Measurements from ENCODE around the gene SLC25A38.
"Not testable (repeated sequence)": the region's sequence is repeated elsewhere in the genome, so short reads cannot be mapped to it uniquely, and the experiment has no call there.

The SLC25A38 gene

DNA sequence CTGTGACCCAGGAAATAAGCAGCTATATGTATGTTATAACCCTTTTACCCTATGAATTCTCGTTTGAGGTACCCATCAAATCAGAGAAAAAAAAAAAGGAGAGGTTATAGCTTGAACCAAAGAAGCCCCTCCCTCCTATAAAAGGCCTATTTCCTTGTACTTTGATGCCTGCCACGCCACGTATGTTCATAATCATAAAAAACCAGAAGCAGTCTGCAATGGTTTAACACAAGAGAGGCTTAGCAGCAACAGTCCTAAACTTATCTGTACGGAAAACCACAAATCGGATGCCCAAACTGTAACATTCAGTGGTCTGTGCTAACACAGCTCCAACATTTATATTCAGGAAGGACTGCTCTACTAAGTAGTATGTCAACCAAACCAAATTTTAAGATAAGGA lies 32.5 kb upstream of the SLC25A38 start:
- H3K9me3 ChIP-seq (ENCODE audit: control insufficient read depth, low read depth, low read length), result no peaks in the 10 kb centered on the region
- no peak overlapping the region for H3K4me3 ChIP-seq (ENCODE audit: low read length)
- H3K27me3 ChIP-seq (ENCODE audit: control insufficient read depth, insufficient read depth, low read length), result no peaks in the 10 kb centered on the region
- H3K27ac ChIP-seq (ENCODE audit: low read length), result no peak overlapping the region
- H3K4me1 ChIP-seq (ENCODE audit: control insufficient read depth, low read depth, low read length), result peaks cover 13% of the 10 kb centered on the region
- no peaks in the 10 kb centered on the region for H3K36me3 ChIP-seq (ENCODE audit: control insufficient read depth, low read depth, low read length)
- H3K9ac ChIP-seq (ENCODE audit: low read length), result no peak overlapping the region

DNA sequence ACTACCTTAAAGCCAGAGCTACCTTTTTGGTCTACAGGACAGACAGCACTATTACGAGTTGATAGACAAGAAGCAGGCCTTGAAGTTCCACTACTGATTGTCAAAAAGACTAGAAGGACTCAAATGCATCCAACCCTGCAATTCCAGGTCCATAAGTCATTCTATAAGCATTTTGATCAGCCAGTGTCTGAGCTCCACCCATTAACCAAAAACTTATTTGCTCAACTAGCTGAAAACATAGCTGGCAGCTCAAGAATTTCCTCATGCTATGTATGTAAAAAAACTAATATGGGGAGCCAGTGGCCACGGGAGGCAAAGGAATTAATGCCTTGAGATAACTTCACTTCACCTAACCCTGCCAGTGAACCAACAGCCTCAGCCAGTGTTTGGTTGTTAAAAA lies 32.0 kb upstream of the SLC25A38 start:
- not testable (repeated sequence) for H3K9ac ChIP-seq (ENCODE audit: low read length); H3K4me3 ChIP-seq (ENCODE audit: low read length); H3K9me3 ChIP-seq (ENCODE audit: control insufficient read depth, low read depth, low read length); H3K27me3 ChIP-seq (ENCODE audit: control insufficient read depth, insufficient read depth, low read length); H3K36me3 ChIP-seq (ENCODE audit: control insufficient read depth, low read depth, low read length); H3K27ac ChIP-seq (ENCODE audit: low read length)
- H3K4me1 ChIP-seq (ENCODE audit: control insufficient read depth, low read depth, low read length), result peaks cover 13% of the 10 kb centered on the region

DNA sequence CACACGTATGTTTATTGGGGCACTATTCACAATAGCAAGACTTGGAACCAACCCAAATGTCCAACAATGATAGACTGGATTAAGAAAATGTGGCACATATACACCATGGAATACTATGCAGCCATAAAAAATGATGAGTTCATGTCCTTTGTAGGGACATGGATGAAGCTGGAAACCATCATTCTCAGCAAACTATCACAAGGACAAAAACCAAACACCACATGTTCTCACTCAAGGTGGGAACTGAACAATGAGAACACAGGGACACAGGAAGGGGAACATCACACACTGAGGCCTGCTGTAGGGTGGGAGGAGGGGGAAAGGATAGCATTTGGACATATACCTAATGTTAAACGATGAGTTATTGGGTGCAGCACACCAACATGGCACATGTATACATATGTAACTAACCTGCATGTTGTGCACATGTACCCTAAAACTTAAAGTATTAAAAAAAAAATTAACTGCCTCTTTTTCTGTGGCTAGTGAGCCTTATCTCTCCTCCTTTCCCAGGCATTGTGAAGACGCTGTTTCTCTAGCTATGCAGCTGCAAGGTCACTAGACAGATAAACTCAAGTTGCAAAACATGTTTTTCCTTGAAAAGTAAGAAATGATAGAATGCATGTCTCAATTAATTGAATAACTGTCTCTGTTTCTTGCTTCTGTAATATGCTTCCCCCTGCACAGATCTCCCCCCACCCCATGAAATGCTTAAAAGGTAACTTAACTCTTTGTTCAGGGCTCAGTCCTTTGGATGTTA lies 29.8 kb upstream of the SLC25A38 start:
- not testable (repeated sequence) for H3K4me1 ChIP-seq (ENCODE audit: control insufficient read depth, low read depth, low read length); H3K9ac ChIP-seq (ENCODE audit: low read length); H3K36me3 ChIP-seq (ENCODE audit: control insufficient read depth, low read depth, low read length); H3K4me3 ChIP-seq (ENCODE audit: low read length); H3K27me3 ChIP-seq (ENCODE audit: control insufficient read depth, insufficient read depth, low read length); H3K27ac ChIP-seq (ENCODE audit: low read length); H3K9me3 ChIP-seq (ENCODE audit: control insufficient read depth, low read depth, low read length)

DNA sequence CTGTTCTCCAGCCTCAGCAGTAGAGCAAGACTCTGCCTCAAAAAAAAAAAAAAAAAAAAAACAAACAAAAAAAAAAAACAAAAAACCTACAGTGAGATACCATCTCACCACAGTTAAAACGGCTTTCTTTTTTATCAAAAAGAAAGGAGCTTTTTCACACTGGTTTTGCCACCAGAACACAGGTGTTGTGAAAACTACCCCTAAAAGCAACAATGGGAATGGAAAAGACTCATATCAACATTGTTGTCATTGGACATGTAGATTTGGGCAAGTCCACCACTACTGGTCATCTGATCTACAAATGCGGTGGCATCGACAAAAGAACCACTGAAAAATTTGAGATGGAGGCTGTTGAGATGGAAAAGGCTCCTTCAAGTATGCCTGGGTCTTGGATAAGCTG lies 24.8 kb upstream of the SLC25A38 start:
- H3K9me3 ChIP-seq (ENCODE audit: control insufficient read depth, low read depth, low read length), result no peaks in the 10 kb centered on the region
- H3K27me3 ChIP-seq (ENCODE audit: control insufficient read depth, insufficient read depth, low read length), result no peaks in the 10 kb centered on the region
- H3K4me1 ChIP-seq (ENCODE audit: control insufficient read depth, low read depth, low read length), result no peaks in the 10 kb centered on the region
- H3K27ac ChIP-seq (ENCODE audit: low read length), result no peak overlapping the region
- no peaks in the 10 kb centered on the region for H3K36me3 ChIP-seq (ENCODE audit: control insufficient read depth, low read depth, low read length)
- no peak overlapping the region for H3K4me3 ChIP-seq (ENCODE audit: low read length)
- H3K9ac ChIP-seq (ENCODE audit: low read length), result no peak overlapping the region

DNA sequence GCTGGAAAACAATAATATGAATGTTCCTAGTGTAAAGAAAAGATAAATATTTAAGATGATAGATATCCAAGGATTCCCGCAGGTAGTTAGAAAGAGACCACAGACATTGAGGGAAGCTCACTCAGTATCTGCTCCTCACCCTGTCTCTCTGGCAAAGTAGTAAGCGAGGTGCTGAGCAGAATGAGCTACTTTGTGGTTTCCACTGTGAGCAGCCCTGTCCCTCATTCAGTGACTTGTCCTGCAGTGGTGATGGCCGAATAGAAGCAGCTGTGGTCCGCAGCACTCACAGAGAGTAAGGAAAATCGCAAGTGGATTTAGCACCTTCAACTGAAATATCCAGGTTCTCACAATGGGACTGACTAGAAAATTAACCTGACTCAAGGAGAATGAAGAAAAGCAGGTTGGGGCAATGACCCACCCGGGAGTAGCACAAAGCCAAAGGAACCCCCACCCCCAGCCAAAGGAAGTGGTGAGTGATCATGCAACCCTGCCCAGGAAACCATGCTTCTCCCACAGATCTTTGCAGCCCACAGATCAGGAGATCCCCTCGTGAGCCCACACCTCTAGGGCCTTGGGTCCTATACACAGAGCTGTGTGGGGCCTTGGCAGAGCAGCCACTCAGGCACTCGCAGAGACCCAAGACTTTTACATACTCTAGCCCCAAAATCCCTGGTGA lies 21.8 kb upstream of the SLC25A38 start:
- H3K9ac ChIP-seq (ENCODE audit: low read length), result no peak overlapping the region
- H3K4me1 ChIP-seq (ENCODE audit: control insufficient read depth, low read depth, low read length), result no peaks in the 10 kb centered on the region
- no peak overlapping the region for H3K4me3 ChIP-seq (ENCODE audit: low read length)
- no peak overlapping the region for H3K27ac ChIP-seq (ENCODE audit: low read length)
- H3K36me3 ChIP-seq (ENCODE audit: control insufficient read depth, low read depth, low read length), result no peaks in the 10 kb centered on the region
- no peaks in the 10 kb centered on the region for H3K27me3 ChIP-seq (ENCODE audit: control insufficient read depth, insufficient read depth, low read length)
- no peaks in the 10 kb centered on the region for H3K9me3 ChIP-seq (ENCODE audit: control insufficient read depth, low read depth, low read length)

- H3K27ac ChIP-seq (ENCODE audit: low read length), result no peak overlapping the region
- H3K9me3 ChIP-seq (ENCODE audit: control insufficient read depth, low read depth, low read length), result no peaks in the 10 kb centered on the region
- H3K36me3 ChIP-seq (ENCODE audit: control insufficient read depth, low read depth, low read length), result no peaks in the 10 kb centered on the region
- no peaks in the 10 kb centered on the region for H3K4me1 ChIP-seq (ENCODE audit: control insufficient read depth, low read depth, low read length)
- H3K4me3 ChIP-seq (ENCODE audit: low read length), result no peak overlapping the region
- H3K9ac ChIP-seq (ENCODE audit: low read length), result no peak overlapping the region
- H3K27me3 ChIP-seq (ENCODE audit: control insufficient read depth, insufficient read depth, low read length), result no peaks in the 10 kb centered on the region
These were observed 21.0 kb upstream of the SLC25A38 start for GRCh38 chr3:39362192-39362591.

GRCh38 chr3:39362812-39363211 lies 20.4 kb upstream of the SLC25A38 start:
- Histone ChIP-seq H3K36me3 (ENCODE audit: control insufficient read depth, low read depth, low read length) (no peaks in the 10 kb centered on the region), H3K4me1 (ENCODE audit: control insufficient read depth, low read depth, low read length) (no peaks in the 10 kb centered on the region), H3K27me3 (ENCODE audit: control insufficient read depth, insufficient read depth, low read length) (no peaks in the 10 kb centered on the region), H3K9me3 (ENCODE audit: control insufficient read depth, low read depth, low read length) (no peaks in the 10 kb centered on the region), H3K9ac (ENCODE audit: low read length) (no peak overlapping the region), H3K4me3 (ENCODE audit: low read length) (no peak overlapping the region), H3K27ac (ENCODE audit: low read length) (no peak overlapping the region)

- not testable (repeated sequence) for H3K27ac ChIP-seq (ENCODE audit: low read length); H3K36me3 ChIP-seq (ENCODE audit: control insufficient read depth, low read depth, low read length)
These were observed 12.7 kb upstream of the SLC25A38 start for GRCh38 chr3:39370450-39370849.

DNA sequence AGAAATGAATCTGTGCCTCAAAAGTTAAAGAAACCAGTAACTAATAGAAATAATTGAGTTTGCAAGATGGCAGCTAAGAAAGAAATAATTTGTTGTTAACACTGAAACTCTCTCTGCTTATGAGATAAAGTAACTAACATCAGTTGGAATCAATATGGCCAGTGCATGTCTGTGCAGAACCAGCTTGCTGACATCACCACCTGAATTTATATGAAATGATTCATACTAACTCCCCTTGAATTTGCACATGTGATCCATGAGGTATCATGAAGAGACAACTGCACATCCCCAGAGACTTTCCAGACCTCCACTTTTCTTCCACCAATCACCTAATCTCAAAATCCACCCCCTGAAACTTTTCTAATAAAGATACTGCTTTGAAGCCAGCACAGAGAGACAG lies 10.3 kb upstream of the SLC25A38 start:
- no peak overlapping the region for H3K27ac ChIP-seq (ENCODE audit: low read length)
- H3K9ac ChIP-seq (ENCODE audit: low read length), result no peak overlapping the region
- H3K4me1 ChIP-seq (ENCODE audit: control insufficient read depth, low read depth, low read length), result peaks cover 11% of the 10 kb centered on the region
- no peak overlapping the region for H3K4me3 ChIP-seq (ENCODE audit: low read length)
- H3K36me3 ChIP-seq (ENCODE audit: control insufficient read depth, low read depth, low read length), result no peaks in the 10 kb centered on the region
- H3K9me3 ChIP-seq (ENCODE audit: control insufficient read depth, low read depth, low read length), result no peaks in the 10 kb centered on the region
- no peaks in the 10 kb centered on the region for H3K27me3 ChIP-seq (ENCODE audit: control insufficient read depth, insufficient read depth, low read length)

More at GRCh38 chr3:39370450-39370849, 12.7 kb upstream of the SLC25A38 start:
- not testable (repeated sequence) for H3K9ac ChIP-seq (ENCODE audit: low read length); H3K9me3 ChIP-seq (ENCODE audit: control insufficient read depth, low read depth, low read length); H3K4me1 ChIP-seq (ENCODE audit: control insufficient read depth, low read depth, low read length); H3K27me3 ChIP-seq (ENCODE audit: control insufficient read depth, insufficient read depth, low read length); H3K4me3 ChIP-seq (ENCODE audit: low read length)

GRCh38 chr3:39376959-39377634 lies 6.1 kb upstream of the SLC25A38 start:
- Histone ChIP-seq H3K4me1 (ENCODE audit: control insufficient read depth, low read depth, low read length) (peaks cover 13% of the 10 kb centered on the region), H3K9me3 (ENCODE audit: control insufficient read depth, low read depth, low read length) (no peaks in the 10 kb centered on the region), H3K9ac (ENCODE audit: low read length) (no peak overlapping the region), H3K36me3 (ENCODE audit: control insufficient read depth, low read depth, low read length) (no peaks in the 10 kb centered on the region), H3K4me3 (ENCODE audit: low read length) (no peak overlapping the region), H3K27ac (ENCODE audit: low read length) (no peak overlapping the region), H3K27me3 (ENCODE audit: control insufficient read depth, insufficient read depth, low read length) (no peaks in the 10 kb centered on the region)

DNA sequence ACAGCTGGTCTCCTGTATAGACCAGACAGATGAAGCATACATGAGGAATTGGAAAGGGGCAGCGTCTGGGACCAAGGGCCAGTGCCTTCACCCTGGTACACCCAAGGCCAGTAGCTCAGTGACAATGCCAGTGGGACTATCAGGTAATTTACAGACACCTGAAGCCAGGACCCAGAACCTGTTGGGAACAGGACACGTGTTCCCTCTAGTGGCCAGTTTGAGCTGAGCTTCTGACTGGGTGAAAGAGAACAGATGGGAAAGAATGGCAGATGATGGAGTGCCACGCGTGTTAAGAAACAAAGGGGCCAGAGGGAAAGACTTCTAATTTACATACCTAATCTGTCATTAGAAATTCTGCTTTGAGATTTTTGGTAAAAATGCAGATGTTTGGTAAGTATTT lies 5.1 kb upstream of the SLC25A38 start:
- Histone ChIP-seq H3K9me3 (ENCODE audit: control insufficient read depth, low read depth, low read length) (no peaks in the 10 kb centered on the region), H3K4me1 (ENCODE audit: control insufficient read depth, low read depth, low read length) (peaks cover 13% of the 10 kb centered on the region), H3K27me3 (ENCODE audit: control insufficient read depth, insufficient read depth, low read length) (no peaks in the 10 kb centered on the region), H3K27ac (ENCODE audit: low read length) (no peak overlapping the region), H3K4me3 (ENCODE audit: low read length) (no peak overlapping the region), H3K9ac (ENCODE audit: low read length) (no peak overlapping the region), H3K36me3 (ENCODE audit: control insufficient read depth, low read depth, low read length) (no peaks in the 10 kb centered on the region)
